GM12891 (cell line): ENCODE results near the gene BCL2.

Experiments
- POLR2A ChIP-seq: IDR thresholded peaks from 2 replicates; pipeline ENCODE4 v1.6.1; 2011; ENCODE audit warnings: low read depth, low read length, control low read depth
- POLR2AphosphoS5 ChIP-seq: IDR thresholded peaks from 2 replicates; pipeline ENCODE4 v1.6.1; 2011; ENCODE audit warnings: low read depth, low read length, control low read depth

- TF ChIP-seq POLR2AphosphoS5 (no peak), POLR2A (no peak)
Measured at GRCh38 chr18:63288311-63288710, 31.3 kb downstream of the BCL2 start.
